ENCODE results near the gene CCDC148. TPM values are rescaled to one million over a fixed set of nuclear protein-coding genes. Genes with fewer than 3 reads are reported as not detected.

Gene CCDC148
- total and polyA plus RNA-seq, 4 donors = 0.02 to 0.42 (median 0.31) TPM

DNA sequence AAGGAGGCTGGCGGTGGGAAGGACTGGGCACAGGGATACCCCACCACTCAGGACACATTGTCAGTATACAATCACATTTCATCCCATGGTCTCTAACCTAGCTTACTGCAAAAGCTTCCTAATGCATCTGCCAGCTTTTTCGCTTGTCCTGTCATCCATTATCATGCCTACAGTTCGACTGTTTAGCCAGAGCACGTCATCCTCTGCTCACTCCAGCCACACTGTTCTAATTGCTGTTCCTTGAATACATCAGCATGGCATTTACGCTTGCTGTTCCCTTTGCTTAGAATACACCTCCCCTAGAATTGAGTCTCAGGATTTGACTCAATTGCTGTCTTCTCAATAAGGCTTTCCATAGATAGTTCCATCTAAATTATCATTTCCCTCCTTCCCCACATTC, 166.3 kb downstream of the CCDC148 start (continued):
- TF ChIP-seq GABPA (IDR thresholded peaks at IDR 0.05 in 1 of 2, conservative IDR thresholded peaks at IDR 0.05 in 1 of 2) = no peak
- TF ChIP-seq, protein P1, sequence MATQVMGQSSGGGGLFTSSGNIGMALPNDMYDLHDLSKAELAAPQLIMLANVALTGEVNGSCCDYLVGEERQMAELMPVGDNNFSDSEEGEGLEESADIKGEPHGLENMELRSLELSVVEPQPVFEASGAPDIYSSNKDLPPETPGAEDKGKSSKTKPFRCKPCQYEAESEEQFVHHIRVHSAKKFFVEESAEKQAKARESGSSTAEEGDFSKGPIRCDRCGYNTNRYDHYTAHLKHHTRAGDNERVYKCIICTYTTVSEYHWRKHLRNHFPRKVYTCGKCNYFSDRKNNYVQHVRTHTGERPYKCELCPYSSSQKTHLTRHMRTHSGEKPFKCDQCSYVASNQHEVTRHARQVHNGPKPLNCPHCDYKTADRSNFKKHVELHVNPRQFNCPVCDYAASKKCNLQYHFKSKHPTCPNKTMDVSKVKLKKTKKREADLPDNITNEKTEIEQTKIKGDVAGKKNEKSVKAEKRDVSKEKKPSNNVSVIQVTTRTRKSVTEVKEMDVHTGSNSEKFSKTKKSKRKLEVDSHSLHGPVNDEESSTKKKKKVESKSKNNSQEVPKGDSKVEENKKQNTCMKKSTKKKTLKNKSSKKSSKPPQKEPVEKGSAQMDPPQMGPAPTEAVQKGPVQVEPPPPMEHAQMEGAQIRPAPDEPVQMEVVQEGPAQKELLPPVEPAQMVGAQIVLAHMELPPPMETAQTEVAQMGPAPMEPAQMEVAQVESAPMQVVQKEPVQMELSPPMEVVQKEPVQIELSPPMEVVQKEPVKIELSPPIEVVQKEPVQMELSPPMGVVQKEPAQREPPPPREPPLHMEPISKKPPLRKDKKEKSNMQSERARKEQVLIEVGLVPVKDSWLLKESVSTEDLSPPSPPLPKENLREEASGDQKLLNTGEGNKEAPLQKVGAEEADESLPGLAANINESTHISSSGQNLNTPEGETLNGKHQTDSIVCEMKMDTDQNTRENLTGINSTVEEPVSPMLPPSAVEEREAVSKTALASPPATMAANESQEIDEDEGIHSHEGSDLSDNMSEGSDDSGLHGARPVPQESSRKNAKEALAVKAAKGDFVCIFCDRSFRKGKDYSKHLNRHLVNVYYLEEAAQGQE (IDR thresholded peaks at IDR 0.05) = no peak

DNA sequence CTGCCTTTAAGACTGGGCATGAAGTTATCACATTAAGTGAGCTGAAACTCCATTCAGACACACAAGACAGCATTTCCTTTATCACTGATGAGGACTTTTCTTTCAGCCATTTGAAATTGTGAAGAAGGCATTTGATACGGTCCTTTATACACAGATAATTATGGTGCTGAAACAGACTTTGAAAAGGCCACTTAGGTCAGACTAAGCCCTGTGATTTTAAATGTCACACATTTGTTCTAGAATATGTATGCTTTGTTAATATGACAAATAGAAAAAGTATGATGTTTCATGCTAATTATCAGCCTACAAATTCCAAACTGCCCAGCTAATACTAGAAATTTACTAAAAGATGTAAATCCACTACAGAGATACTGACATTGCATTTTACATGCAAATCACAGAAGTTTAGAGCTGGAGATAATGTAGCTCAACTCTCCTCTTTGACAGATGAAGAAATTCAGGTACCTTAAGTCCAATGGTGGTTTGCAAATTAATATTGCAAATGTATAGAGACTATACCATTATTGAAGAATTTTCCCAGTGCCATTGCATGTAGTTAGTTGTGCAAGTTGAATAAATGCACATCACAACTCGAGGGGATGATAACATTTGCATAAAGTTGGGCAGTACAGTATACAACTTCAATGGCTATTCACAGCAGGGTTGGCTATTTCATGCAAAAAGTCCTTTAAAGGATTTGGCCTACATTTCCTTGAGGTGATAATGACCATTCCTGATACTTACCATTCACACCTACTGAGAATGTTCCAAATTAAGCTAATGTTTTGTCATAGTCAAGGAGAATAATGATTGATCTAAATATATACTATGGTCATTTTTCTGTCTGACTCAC, 179.7 kb downstream of the CCDC148 start:
- no peaks in the 10 kb centered on the region for H3K27me3 ChIP-seq (ENCODE audit: control insufficient read depth in 4 of 4, insufficient read depth in 4 of 4, low read length in 3 of 4)
- DNase-seq (ENCODE audit: low spot score) = no peak
- H3K9me3 ChIP-seq (ENCODE audit: control insufficient read depth in 4 of 4, low read length in 3 of 4) = no peaks in the 10 kb centered on the region
- H3K9ac ChIP-seq (ENCODE audit: low read depth in 1 of 2, low read length in 2 of 2) = no peak overlapping the region
- no peak for TF ChIP-seq YY1 (IDR thresholded peaks at IDR 0.05)
- TF ChIP-seq, protein P2, sequence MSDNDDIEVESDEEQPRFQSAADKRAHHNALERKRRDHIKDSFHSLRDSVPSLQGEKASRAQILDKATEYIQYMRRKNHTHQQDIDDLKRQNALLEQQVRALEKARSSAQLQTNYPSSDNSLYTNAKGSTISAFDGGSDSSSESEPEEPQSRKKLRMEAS (IDR thresholded peaks at IDR 0.05) = no peak
- TF ChIP-seq RAD21 (IDR thresholded peaks at IDR 0.05) = no peak
- TF ChIP-seq HNF4G (IDR thresholded peaks at IDR 0.05) = no peak
- TF ChIP-seq, protein P3, sequence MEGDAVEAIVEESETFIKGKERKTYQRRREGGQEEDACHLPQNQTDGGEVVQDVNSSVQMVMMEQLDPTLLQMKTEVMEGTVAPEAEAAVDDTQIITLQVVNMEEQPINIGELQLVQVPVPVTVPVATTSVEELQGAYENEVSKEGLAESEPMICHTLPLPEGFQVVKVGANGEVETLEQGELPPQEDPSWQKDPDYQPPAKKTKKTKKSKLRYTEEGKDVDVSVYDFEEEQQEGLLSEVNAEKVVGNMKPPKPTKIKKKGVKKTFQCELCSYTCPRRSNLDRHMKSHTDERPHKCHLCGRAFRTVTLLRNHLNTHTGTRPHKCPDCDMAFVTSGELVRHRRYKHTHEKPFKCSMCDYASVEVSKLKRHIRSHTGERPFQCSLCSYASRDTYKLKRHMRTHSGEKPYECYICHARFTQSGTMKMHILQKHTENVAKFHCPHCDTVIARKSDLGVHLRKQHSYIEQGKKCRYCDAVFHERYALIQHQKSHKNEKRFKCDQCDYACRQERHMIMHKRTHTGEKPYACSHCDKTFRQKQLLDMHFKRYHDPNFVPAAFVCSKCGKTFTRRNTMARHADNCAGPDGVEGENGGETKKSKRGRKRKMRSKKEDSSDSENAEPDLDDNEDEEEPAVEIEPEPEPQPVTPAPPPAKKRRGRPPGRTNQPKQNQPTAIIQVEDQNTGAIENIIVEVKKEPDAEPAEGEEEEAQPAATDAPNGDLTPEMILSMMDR (IDR thresholded peaks at IDR 0.05; ENCODE audit: low read depth, low read length, missing input control) = no peak
- no peak for TF ChIP-seq SP1 (IDR thresholded peaks at IDR 0.05)
- TF ChIP-seq EGR1 (IDR thresholded peaks at IDR 0.05; ENCODE audit: low read depth in 2 of 2) = no peak
- TF ChIP-seq, protein P1 (IDR thresholded peaks at IDR 0.05) = no peak
- TF ChIP-seq JUND (IDR thresholded peaks at IDR 0.05) = no peak
- TF ChIP-seq, protein P4, sequence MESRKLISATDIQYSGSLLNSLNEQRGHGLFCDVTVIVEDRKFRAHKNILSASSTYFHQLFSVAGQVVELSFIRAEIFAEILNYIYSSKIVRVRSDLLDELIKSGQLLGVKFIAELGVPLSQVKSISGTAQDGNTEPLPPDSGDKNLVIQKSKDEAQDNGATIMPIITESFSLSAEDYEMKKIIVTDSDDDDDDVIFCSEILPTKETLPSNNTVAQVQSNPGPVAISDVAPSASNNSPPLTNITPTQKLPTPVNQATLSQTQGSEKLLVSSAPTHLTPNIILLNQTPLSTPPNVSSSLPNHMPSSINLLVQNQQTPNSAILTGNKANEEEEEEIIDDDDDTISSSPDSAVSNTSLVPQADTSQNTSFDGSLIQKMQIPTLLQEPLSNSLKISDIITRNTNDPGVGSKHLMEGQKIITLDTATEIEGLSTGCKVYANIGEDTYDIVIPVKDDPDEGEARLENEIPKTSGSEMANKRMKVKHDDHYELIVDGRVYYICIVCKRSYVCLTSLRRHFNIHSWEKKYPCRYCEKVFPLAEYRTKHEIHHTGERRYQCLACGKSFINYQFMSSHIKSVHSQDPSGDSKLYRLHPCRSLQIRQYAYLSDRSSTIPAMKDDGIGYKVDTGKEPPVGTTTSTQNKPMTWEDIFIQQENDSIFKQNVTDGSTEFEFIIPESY (IDR thresholded peaks at IDR 0.05) = no peak
- no peak for TF ChIP-seq HNF4A (conservative IDR thresholded peaks at IDR 0.05)
- no peak overlapping the region for H3K27ac ChIP-seq (ENCODE audit: low read depth in 1 of 2, low read length in 2 of 2)
- no peaks in the 10 kb centered on the region for H3K36me3 ChIP-seq (ENCODE audit: control insufficient read depth in 4 of 4, insufficient read depth in 3 of 4, low read depth in 1 of 4, low read length in 3 of 4)
- WGBS = 79% methylated on average over 2 of the region's 2 CpGs
- H3K4me3 ChIP-seq (ENCODE audit: low read depth in 1 of 3, low read length in 3 of 3) = no peak overlapping the region
- no peaks in the 10 kb centered on the region for H3K4me1 ChIP-seq (ENCODE audit: control insufficient read depth in 4 of 4, insufficient read depth in 4 of 4, low read length in 3 of 4)
